Common myeloid progenitor, CD34-positive (primary cell): ENCODE data around the gene CCDC69.

Experiments used
- CTCF ChIA-PET: fragments of 350-600 bp; sonication (Branson Sonifier 250); formaldehyde crosslinking; loops from one replicate; lab custom pipeline; 2021; ENCODE audit warnings: antibody characterized with exemption; lab: Charles Lee
- POLR2A ChIA-PET: fragments of 350-600 bp; sonication (Branson Sonifier 250); formaldehyde crosslinking; loops from one replicate; lab custom pipeline; 2021; ENCODE audit warnings: antibody characterized with exemption; lab: Charles Lee
- DNase-seq, 3 donors: peaks; one replicate each; pipeline versions ENCODE4 v3.0.0 to v3.0.0-alpha.2; 2013
- H3K27ac ChIP-seq, 2 experiments: 1 replicate in 1 of 2; 2 replicates in 1 of 2; pipeline ENCODE4 v1.7.0; 2013; ENCODE audit warnings: inconsistent platforms in 2 of 2, low read length in 2 of 2, mild to moderate bottlenecking in 2 of 2, low read depth in 1 of 2, moderate library complexity in 1 of 2; ENCODE audit not compliant: severe bottlenecking in 2 of 2, insufficient read depth in 1 of 2, poor library complexity in 1 of 2
- H3K27me3 ChIP-seq, 5 experiments: replicated peaks in 2 of 5; 1 replicate in 3 of 5; 2 replicates in 2 of 5; pipeline versions ENCODE4 v1.6.1 to v1.7.0; 2013; ENCODE audit warnings: low read length in 4 of 5, mild to moderate bottlenecking in 2 of 5, moderate library complexity in 2 of 5, inconsistent platforms in 1 of 5; ENCODE audit not compliant: insufficient read depth in 5 of 5, control insufficient read depth in 4 of 5
- H3K36me3 ChIP-seq, 4 experiments: 1 replicate in 2 of 4; 2 replicates in 2 of 4; pipeline versions ENCODE4 v1.6.1 to v1.7.0; 2013; ENCODE audit warnings: low read length in 3 of 4, control low read depth in 1 of 4, mild to moderate bottlenecking in 1 of 4; ENCODE audit not compliant: control insufficient read depth in 4 of 4, insufficient read depth in 4 of 4
- H3K4me1 ChIP-seq, 4 experiments: 1 replicate in 3 of 4; 2 replicates in 1 of 4; pipeline versions ENCODE4 v1.6.1 to v1.7.1; 2013; ENCODE audit warnings: low read length in 3 of 4, mild to moderate bottlenecking in 3 of 4, control low read depth in 1 of 4, inconsistent platforms in 1 of 4, moderate library complexity in 1 of 4; ENCODE audit not compliant: control insufficient read depth in 4 of 4, insufficient read depth in 4 of 4; ENCODE audit errors: control extremely low read depth in 1 of 4
- H3K4me3 ChIP-seq, 7 experiments: 1 replicate in 4 of 7; 2 replicates in 3 of 7; pipeline versions ENCODE4 v1.5.1 to v1.7.0; 2013; ENCODE audit warnings: mild to moderate bottlenecking in 7 of 7, low read length in 6 of 7, moderate library complexity in 6 of 7, inconsistent platforms in 2 of 7, low read depth in 2 of 7, control low read depth in 1 of 7; ENCODE audit not compliant: insufficient read depth in 4 of 7, control insufficient read depth in 1 of 7; ENCODE audit errors: extremely low read depth in 1 of 7
- H3K9me3 ChIP-seq, 5 experiments: 1 replicate in 4 of 5; 2 replicates in 1 of 5; pipeline versions ENCODE4 v1.6.1 to v1.7.1; 2013; ENCODE audit warnings: low read length in 4 of 5, mild to moderate bottlenecking in 2 of 5, inconsistent platforms in 1 of 5, low read depth in 1 of 5, moderate library complexity in 1 of 5; ENCODE audit not compliant: control insufficient read depth in 4 of 5, insufficient read depth in 2 of 5; ENCODE audit errors: control extremely low read depth in 1 of 5
- WGBS: methylation state at CpG from one replicate; pipeline ENCODE4 v1.1.5; 2013; ENCODE audit not compliant: insufficient coverage; 5-methylcytosine and 5-hydroxymethylcytosine counted together

The CCDC69 gene

GRCh38 chr5:151192626-151193025, 31.3 kb downstream of the CCDC69 start:
- DNase-seq = peak in 2 of 3 donors; percentile 49 to 67
- H3K27me3 ChIP-seq = no peaks in the 10 kb centered on the region
- H3K9me3 ChIP-seq = peaks cover 2 to 30% (median 4%) of the 10 kb centered on the region in 5 experiments
- no peak overlapping the region for H3K27ac ChIP-seq
- H3K4me3 ChIP-seq = no peak overlapping the region
- CTCF ChIA-PET = interaction anchor here (1.1 kb wide), 1 partner anchor 46 kb away, joined by 6 read pairs; no protein-coding TSS in a partner anchor
- POLR2A ChIA-PET = no interaction called here
- peaks cover 0 to 4% (median 1%) of the 10 kb centered on the region in 4 experiments for H3K4me1 ChIP-seq
- H3K36me3 ChIP-seq = peaks cover 22 to 57% (median 29%) of the 10 kb centered on the region in 4 experiments

- Histone ChIP-seq H3K27me3 (no peaks in the 10 kb centered on the region), H3K27ac (no peak overlapping the region), H3K36me3 (peaks cover 28 to 60% (median 31%) of the 10 kb centered on the region in 4 experiments), H3K4me1 (peaks cover 0 to 4% (median under 1%) of the 10 kb centered on the region in 4 experiments), H3K9me3 (peaks cover 2 to 30% (median 4%) of the 10 kb centered on the region in 5 experiments), H3K4me3 (no peak overlapping the region)
- WGBS = 100% methylated on average over 1 of the region's 1 CpG
- ChIA-PET POLR2A (no interaction called here), CTCF (interaction anchor here (0.7 to 3.5 kb wide), 5 partner anchors 14 to 66 kb away, joined by 3 to 9 read pairs (median 3); no protein-coding TSS in a partner anchor)
- DNase-seq = no peak
These were observed 32.2 kb downstream of the CCDC69 start for GRCh38 chr5:151191661-151192060.

GRCh38 chr5:151189151-151189550, 34.7 kb downstream of the CCDC69 start:
- no peaks in the 10 kb centered on the region for H3K27me3 ChIP-seq
- H3K4me3 ChIP-seq = no peak overlapping the region
- H3K4me1 ChIP-seq = no peaks in the 10 kb centered on the region
- H3K9me3 ChIP-seq = peaks cover 2 to 30% (median 4%) of the 10 kb centered on the region in 5 experiments
- no peak overlapping the region for H3K27ac ChIP-seq
- POLR2A ChIA-PET = no interaction called here
- CTCF ChIA-PET = interaction anchor here (0.8 to 3.5 kb wide), 5 partner anchors 10 to 41 kb away, joined by 3 to 9 read pairs (median 5); partner anchors contain the start of gene CCDC69
- WGBS = no CpG with 5 or more reads among the region's 2 CpGs
- peaks cover 26 to 77% (median 41%) of the 10 kb centered on the region in 4 experiments for H3K36me3 ChIP-seq
- no peak for DNase-seq

GRCh38 chr5:151186538-151186937, 37.4 kb downstream of the CCDC69 start:
- ChIA-PET POLR2A (no interaction called here), CTCF (no interaction called here)
- no peaks in the 10 kb centered on the region for H3K27me3 ChIP-seq
- no peak for DNase-seq
- 99% methylated on average over 4 of the region's 4 CpGs for WGBS
- H3K4me1 ChIP-seq = no peaks in the 10 kb centered on the region
- no peak overlapping the region for H3K27ac ChIP-seq
- peaks cover 0 to 16% (median 4%) of the 10 kb centered on the region in 5 experiments for H3K9me3 ChIP-seq
- H3K36me3 ChIP-seq = peaks cover 21 to 83% (median 58%) of the 10 kb centered on the region in 4 experiments
- no peak overlapping the region for H3K4me3 ChIP-seq

GRCh38 chr5:151186052-151186451, 37.8 kb downstream of the CCDC69 start:
- no peak for DNase-seq
- CTCF ChIA-PET = no interaction called here
- Histone ChIP-seq H3K9me3 (peaks cover 0 to 13% (median 4%) of the 10 kb centered on the region in 5 experiments), H3K27ac (no peak overlapping the region), H3K27me3 (no peaks in the 10 kb centered on the region), H3K4me1 (no peaks in the 10 kb centered on the region), H3K4me3 (no peak overlapping the region), H3K36me3 (peaks cover 21 to 84% (median 59%) of the 10 kb centered on the region in 4 experiments)
- POLR2A ChIA-PET = no interaction called here
- WGBS = no CpG with 5 or more reads among the region's 5 CpGs

- Histone ChIP-seq H3K4me1 (no peaks in the 10 kb centered on the region), H3K4me3 (no peak overlapping the region), H3K27ac (no peak overlapping the region), H3K27me3 (no peaks in the 10 kb centered on the region), H3K36me3 (peaks cover 16 to 81% (median 61%) of the 10 kb centered on the region in 4 experiments), H3K9me3 (peaks cover 0 to 1% (median 0%) of the 10 kb centered on the region in 5 experiments)
- ChIA-PET CTCF (interaction anchor here (0.6 to 2.7 kb wide), 5 partner anchors 9 to 59 kb away, joined by 3 to 13 read pairs (median 4); no protein-coding TSS in a partner anchor), POLR2A (interaction anchor here (0.6 kb wide), 1 partner anchor 25 kb away, joined by 5 read pairs; no protein-coding TSS in a partner anchor)
- 100% methylated on average over 1 of the region's 10 CpGs for WGBS
- no peak for DNase-seq
These were observed 39.4 kb downstream of the CCDC69 start for GRCh38 chr5:151184316-151185042.
